Stomach (tissue), 4 donors: Measurements from ENCODE around the gene DICER1.

Source experiments
- CTCF ChIP-seq, 7 experiments: fragments of 450-650 bp in 4 of 7; fragments of 200-600 bp in 3 of 7; sonication (generic) in 3 of 7; IDR thresholded peaks; one replicate each; pipeline ENCODE4 v1.5.1; 2016 to 2019; ENCODE audit warnings: antibody characterized with exemption in 7 of 7, control low read depth in 2 of 7, mild to moderate bottlenecking in 1 of 7
- POLR2A ChIP-seq, 4 donors: fragments of 450-650 bp; IDR thresholded peaks; one replicate each; pipeline ENCODE4 v1.6.1; 2016; ENCODE audit warnings: antibody characterized with exemption in 4 of 4, control low read depth in 2 of 4, mild to moderate bottlenecking in 1 of 4, moderate library complexity in 1 of 4
- POLR2AphosphoS5 ChIP-seq, 3 donors: sonication (generic); formaldehyde crosslinking; IDR thresholded peaks; one replicate each; pipeline ENCODE4 v1.6.1; 2016; ENCODE audit warnings: antibody characterized with exemption in 3 of 3

DNA sequence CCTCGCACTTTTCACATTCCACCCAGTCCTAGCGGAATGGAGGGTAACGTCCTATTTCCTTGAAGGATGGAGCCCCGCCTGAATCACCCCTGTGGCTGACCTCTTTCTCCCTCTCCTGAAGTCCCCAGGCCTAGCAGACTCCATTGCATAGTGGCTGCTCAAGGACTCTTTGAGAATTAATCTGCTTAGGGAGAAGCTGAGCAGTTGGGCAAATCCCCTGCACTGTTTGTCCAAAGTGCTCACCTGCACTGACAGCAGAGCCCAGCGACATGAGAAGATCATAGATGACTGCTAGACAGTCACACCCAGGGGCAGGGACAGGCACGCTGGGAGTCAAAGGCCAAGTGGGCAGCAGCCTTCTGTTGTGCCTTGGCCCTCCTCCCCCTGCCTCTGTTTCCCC is 37.7 kb upstream of the DICER1 start:
- TF ChIP-seq CTCF (IDR thresholded peaks at IDR 0.05), result no peak
- TF ChIP-seq POLR2A (IDR thresholded peaks at IDR 0.05), result no peak
- TF ChIP-seq POLR2AphosphoS5 (IDR thresholded peaks at IDR 0.05), result no peak
